Fibroblast of skin of left quadriceps (primary cell): ENCODE measurements around the gene TAF1.
"Not testable (repeated sequence)": the region's sequence is repeated elsewhere in the genome, so short reads cannot be mapped to it uniquely, and the experiment has no call there.

Experiments used
- DNase-seq, 2 experiments: peaks; one replicate each; pipeline ENCODE4 v3.0.0-alpha.2; 2013; ENCODE audit warnings: low read depth in 2 of 2

Gene TAF1

GRCh38 chrX:71365875-71366673 is at the start of gene TAF1:
Gene TAF1, plus strand, starts transcription at chrX:71366357. Its CDS starts 18 bp downstream, at chrX:71366375.
- peak; percentile 94 to 95 for DNase-seq

DNA sequence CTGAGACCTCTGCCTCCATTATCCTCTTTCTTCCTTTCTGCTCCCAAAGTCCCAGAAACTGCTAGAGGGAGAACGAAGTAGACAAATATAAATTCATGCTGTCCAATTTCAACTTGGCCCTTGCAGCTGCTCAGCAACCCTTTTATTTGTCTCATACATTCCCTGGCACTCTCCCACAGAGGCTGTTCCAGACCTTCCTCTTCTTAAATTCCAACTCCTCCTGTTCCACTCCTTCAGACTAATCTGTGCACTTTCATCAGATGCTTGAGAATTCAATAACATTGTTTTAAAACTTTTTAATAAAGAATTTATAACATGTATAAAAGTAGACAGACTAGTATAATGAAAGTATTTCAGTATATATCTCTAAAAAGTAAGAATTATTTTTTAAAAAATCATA is 49.2 kb upstream of the TAF1 start:
- not testable (repeated sequence) for DNase-seq

DNA sequence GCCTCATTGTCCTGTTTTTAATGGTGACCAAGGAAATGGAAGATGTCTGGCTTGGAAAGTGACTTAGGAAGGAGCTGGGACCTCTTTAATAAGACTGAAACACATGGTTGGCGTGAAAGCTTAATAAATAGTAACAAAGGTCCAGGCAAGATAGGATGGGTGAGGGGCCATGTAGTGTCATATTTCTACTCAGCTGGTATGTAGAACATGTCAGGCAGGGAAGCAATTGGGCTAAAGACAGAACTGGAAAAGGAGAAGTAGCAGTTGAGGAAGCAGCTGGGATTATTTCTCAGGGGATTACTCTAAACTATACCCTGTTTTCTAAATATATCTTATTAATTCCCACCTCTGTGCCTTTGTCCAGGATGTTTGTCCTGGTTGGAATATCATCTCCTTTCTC is 46.0 kb upstream of the TAF1 start:
- peak in 1 of 2 experiments; percentile 1 for DNase-seq

DNA sequence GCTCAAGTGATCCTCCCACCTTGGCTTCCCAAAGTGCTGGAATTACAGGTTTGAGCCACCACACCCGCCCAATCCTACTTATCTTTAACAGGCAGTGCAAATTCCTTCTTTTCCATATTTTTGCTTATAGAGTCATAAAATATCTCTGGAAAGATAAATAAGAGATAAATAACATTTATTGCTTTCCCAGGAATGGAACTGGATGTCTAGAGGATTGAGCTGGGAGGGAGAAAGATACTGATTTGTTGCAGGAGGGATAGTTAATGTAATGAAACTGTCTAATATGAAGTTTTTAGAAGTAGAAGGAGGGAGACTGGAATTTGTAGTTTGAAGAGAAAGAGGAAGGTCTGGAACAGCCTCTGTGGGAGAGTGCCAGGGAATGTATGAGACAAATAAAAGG is 44.4 kb upstream of the TAF1 start:
- DNase-seq: no peak

GRCh38 chrX:71324452-71324851 is 41.7 kb upstream of the TAF1 start:
- not testable (repeated sequence) for DNase-seq

DNA sequence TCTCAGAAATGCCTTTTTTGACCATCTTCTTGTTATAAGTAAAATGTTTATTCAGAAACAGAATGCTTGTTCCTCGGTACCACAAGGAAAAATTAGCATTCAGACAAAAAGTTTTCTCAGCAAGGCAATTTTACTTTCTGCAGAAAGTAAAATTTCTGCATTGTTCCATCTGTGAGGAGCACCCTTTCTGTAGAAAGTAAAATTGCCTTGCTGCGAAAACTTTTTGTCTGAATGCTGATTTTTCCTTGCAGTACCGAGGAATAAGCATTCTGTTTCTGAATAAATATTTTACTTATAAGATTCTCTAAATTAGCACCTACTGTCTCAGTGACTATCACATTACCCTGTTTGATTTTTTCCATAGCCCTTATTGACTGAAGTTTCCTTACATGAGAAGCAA is 39.8 kb upstream of the TAF1 start:
- no peak for DNase-seq

DNA sequence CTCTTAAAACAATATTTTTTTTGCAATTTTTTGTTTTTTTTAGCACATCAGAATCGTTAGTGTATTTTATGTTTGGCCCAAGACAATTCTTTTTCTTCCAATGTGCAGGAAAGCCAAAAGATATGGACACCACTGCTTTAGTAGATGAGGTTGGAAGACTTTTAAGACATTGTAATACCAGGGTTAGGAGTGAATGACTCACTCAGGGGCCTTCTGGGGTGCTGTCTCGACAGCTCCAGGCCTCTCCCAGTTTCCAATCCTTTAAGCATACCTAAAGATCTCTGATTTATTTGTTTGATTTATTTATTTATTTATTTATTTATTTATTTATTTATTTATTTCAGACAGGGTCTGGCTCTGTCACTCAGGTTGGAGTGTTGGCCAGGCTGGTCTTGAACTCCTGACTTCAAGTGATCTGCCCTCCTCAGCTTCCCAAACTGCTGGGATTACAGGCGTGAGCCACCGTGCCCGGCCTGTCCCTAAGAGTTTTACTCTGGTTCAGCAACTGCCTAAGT is 16.9 kb upstream of the TAF1 start:
- DNase-seq: not testable (repeated sequence)

DNA sequence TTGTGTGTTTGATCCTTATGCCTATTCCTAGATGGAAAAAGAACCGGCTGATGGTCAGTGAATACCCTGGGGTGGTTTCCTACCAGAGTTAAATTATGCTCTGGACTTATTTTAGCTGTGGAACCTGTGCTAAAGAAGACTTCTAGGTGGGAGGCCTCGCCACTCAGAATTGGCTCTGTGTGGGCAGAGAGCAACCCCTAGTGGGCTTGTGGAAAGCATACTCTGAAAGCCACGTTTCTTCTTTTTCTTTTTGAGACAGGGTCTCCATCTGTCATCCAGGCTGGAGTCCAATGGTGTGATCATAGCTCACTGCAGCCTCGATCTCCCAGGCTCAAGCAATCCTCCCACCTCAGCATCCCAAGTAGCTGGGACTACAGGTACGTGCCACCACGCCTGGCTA is 16.3 kb upstream of the TAF1 start:
- DNase-seq: not testable (repeated sequence)

GRCh38 chrX:71352439-71352838 is 13.7 kb upstream of the TAF1 start:
- not testable (repeated sequence) for DNase-seq

DNA sequence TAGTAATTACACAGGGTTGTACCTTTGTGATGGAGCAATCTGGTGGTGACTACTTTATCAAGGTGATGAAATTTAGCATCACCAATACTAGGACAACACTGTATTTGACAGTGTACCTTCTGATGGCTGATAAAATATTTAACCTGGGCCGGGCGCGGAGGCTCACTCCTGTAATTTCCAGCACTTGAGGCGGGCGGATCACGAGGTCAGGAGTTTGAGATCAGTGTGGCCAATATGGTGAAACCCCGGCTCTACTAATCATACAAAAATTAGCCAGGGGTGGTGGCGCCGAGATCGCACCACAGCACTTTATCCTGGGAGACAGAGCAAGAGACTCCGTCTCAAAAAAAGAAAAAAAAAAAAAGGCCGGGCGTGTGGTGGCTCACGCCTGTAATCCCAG is 1.9 kb upstream of the TAF1 start:
- no peak for DNase-seq

GRCh38 chrX:71365356-71365874 is 742 bp upstream of the TAF1 start:
- no peak for DNase-seq

DNA sequence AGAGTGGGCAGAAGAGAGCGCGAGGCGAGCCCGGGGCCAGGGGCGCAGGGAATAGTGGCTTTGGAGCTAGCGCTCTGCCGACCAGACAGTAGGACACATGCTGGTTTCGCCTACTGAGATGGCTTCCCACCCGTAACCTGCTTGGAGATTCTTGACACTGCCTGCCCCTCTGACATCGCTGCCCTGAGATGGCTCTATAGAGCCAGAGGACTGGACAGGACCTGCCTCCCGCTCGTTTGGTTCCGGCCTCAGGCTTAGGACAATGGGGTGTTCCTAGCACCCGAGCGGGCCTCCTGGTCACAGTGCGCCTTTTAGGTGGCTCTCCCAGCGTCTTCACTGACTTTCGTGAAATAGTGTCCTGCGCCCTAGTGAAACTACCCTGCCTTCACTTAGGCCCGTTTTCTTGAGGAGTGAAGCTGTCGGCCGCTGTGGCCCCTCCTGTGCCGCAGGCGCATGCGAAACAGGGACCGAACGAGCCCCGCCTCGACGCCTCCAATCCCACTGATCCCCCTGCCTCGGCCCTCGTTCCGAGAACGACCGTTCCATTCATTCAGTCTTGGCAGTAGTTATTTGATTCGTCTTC is 608 bp downstream of the TAF1 start:
- no peak for DNase-seq

DNA sequence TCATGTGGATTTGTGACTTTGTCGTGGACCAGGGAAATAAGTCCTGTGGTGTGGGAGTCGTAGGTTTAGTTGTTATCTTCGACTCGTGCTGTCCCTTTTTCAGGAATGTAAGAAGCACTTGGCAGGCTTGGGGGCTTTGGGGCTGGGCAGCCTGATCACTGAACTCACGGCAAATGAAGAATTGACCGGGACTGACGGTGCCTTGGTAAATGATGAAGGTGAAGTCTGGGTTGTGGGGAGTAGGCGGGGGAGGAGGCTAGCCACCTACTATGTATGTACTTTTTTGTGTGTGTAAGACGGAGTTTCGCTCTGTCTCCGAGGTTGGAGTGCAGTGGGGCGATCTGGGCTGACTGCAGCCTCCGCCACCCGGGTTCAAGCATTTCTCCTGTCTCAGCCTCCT is 1.2 kb downstream of the TAF1 start:
- no peak for DNase-seq

- DNase-seq: no peak
These were observed 6.2 kb downstream of the TAF1 start for GRCh38 chrX:71372388-71372787.

DNA sequence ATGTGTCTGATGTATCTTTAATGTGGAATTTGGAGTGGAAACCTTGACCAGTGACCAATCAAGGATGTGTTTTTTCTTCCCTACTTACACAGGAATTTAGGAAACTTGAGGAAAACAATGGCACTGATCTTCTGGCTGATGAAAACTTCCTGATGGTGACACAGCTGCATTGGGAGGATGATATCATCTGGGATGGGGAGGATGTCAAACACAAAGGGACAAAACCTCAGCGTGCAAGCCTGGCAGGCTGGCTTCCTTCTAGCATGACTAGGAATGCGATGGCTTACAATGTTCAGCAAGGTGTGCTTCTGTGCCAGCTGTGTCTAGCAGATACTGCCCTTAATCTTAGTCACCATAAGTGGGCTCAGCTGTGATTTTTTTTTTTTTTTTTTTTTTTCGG is 12.6 kb downstream of the TAF1 start:
- DNase-seq: no peak

- not testable (repeated sequence) for DNase-seq
These were observed 25.6 kb downstream of the TAF1 start for GRCh38 chrX:71391725-71392124.

DNA sequence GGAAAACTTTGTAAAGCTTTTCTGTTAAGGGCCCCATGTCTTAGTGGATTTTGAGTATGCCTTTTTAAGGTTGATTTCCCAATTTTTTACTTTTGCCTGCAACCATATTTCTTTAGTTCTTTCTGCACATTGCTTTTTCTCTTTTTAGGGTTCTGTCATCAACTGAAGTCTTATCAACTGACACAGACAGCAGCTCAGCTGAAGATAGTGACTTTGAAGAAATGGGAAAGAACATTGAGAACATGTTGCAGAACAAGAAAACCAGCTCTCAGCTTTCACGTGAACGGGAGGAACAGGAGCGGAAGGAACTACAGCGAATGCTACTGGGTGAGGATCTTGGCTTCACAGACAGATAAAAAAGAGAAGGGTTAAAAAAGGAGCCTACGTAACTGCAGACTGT is 27.8 kb downstream of the TAF1 start:
- DNase-seq: no peak

DNA sequence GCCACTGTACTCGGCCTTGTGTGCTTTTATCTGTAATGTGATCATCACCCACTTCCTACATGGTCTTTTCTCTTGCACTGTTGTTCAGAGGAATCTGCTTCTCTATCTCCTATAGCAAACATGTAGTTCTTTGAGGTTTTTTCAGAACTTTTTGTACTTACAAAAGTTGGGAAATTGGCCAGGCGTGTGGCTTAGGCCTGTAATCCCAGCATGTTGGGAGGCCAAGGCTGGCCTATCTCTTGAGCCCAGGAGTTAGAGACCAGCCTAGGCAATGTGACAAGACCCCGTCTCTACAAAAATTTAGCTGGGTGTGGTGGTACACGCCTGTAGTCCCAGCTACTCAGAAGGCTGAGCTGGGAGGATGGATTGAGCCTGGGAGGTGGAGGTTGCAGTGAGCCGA is 30.4 kb downstream of the TAF1 start:
- DNase-seq: no peak

- no peak for DNase-seq
These were observed 34.6 kb downstream of the TAF1 start for GRCh38 chrX:71400710-71401109.

GRCh38 chrX:71416260-71416659 is 50.1 kb downstream of the TAF1 start:
- not testable (repeated sequence) for DNase-seq

- no peak for DNase-seq
These were observed 54.5 kb downstream of the TAF1 start for GRCh38 chrX:71420686-71421085.

DNA sequence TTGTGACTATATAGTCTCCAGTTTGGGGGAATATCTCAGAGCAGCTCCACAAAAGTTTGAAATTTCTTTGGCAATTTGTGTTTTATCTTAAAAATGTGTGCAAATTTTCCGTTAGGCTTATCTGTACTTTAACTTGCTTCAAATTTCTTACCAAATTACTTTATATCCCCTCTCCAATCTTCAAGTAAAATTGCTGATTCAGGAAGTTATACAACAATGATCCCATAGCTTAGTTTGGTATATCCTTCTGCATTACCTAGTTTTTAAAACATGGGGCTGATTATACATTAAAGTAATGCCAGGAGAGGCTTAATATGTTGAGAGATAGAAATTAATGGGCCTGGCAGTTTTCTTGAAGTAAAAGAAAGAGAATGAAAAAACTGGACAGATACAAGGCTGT is 66.6 kb downstream of the TAF1 start:
- no peak for DNase-seq

- no peak for DNase-seq
These were observed 72.6 kb downstream of the TAF1 start for GRCh38 chrX:71438750-71439149.
